Neural progenitor cell (in vitro differentiated cells): ENCODE data around the gene MPRIP. TPM values are rescaled to one million over a fixed set of nuclear protein-coding genes. Genes with fewer than 3 reads are reported as not detected.

Experiments
- DNase-seq: peaks from one replicate; pipeline ENCODE4 v3.0.0-alpha.2; 2016; ENCODE audit warnings: low spot score
- H2AFZ ChIP-seq: fragments of 200-600 bp; sonication (generic); replicated peaks from 2 replicates; pipeline ENCODE4 v1.6.1; 2016; ENCODE audit warnings: antibody characterized with exemption
- H3F3A ChIP-seq: fragments of 200-600 bp; sonication (generic); 2 replicates; pipeline ENCODE4 v1.6.1; 2016; ENCODE audit warnings: antibody characterized with exemption, low read depth
- H3K27ac ChIP-seq: fragments of 200-600 bp; sonication (generic); 2 replicates; pipeline ENCODE4 v1.5.1; 2016; ENCODE audit warnings: mild to moderate bottlenecking
- H3K27me3 ChIP-seq: fragments of 200-600 bp; sonication (generic); 2 replicates; pipeline ENCODE4 v1.6.1; 2016; ENCODE audit warnings: mild to moderate bottlenecking, moderate library complexity
- H3K36me3 ChIP-seq: fragments of 200-600 bp; sonication (generic); 2 replicates; pipeline ENCODE4 v1.5.1; 2016
- H3K4me1 ChIP-seq: fragments of 200-600 bp; sonication (generic); 2 replicates; pipeline ENCODE4 v1.6.1; 2016; ENCODE audit warnings: mixed run types
- H3K4me2 ChIP-seq: fragments of 200-600 bp; sonication (generic); 2 replicates; pipeline ENCODE4 v1.6.1; 2016
- H3K4me3 ChIP-seq: fragments of 200-600 bp; sonication (generic); 2 replicates; pipeline ENCODE4 v1.5.1; 2016
- H3K79me2 ChIP-seq: fragments of 200-600 bp; sonication (generic); 2 replicates; pipeline ENCODE4 v1.6.1; 2016; ENCODE audit warnings: low read depth
- H3K9ac ChIP-seq: fragments of 200-600 bp; sonication (generic); 2 replicates; pipeline ENCODE4 v1.6.1; 2016
- H3K9me3 ChIP-seq: fragments of 200-600 bp; sonication (generic); 2 replicates; pipeline ENCODE4 v1.5.1; 2016; ENCODE audit warnings: low read depth
- H4K20me1 ChIP-seq: fragments of 200-600 bp; sonication (generic); 2 replicates; pipeline ENCODE4 v1.6.1; 2016; ENCODE audit warnings: low read depth
- H3K27ac Mint-ChIP-seq: 3 replicates; pipeline ENCODE4 v1.8.0; 2021; ENCODE audit warnings: mixed read lengths
- H3K27me3 Mint-ChIP-seq: 2 replicates; pipeline ENCODE4 v1.8.0; 2022; ENCODE audit warnings: low read depth, mild to moderate bottlenecking, inconsistent platforms, moderate library complexity, mixed read lengths; ENCODE audit not compliant: insufficient read depth
- H3K36me3 Mint-ChIP-seq: 3 replicates; pipeline ENCODE4 v1.8.0; 2021; ENCODE audit warnings: mixed read lengths
- H3K4me1 Mint-ChIP-seq: 3 replicates; pipeline ENCODE4 v1.8.0; 2021; ENCODE audit warnings: mixed read lengths
- H3K4me3 Mint-ChIP-seq: 3 replicates; pipeline ENCODE4 v1.8.0; 2021; ENCODE audit warnings: mild to moderate bottlenecking, moderate library complexity, mixed read lengths
- H3K9me3 Mint-ChIP-seq: 3 replicates; pipeline ENCODE4 v1.8.0; 2020; ENCODE audit warnings: mixed read lengths
- EZH2 ChIP-seq: fragments of 200-600 bp; sonication (generic); IDR thresholded peaks from 2 replicates; pipeline ENCODE4 v1.6.1; 2017; ENCODE audit warnings: antibody characterized with exemption, mild to moderate bottlenecking, moderate library complexity
- EZH2phosphoT487 ChIP-seq: fragments of 200-600 bp; sonication (generic); IDR thresholded peaks from 2 replicates; pipeline ENCODE4 v1.6.1; 2017; ENCODE audit warnings: antibody characterized with exemption
- total RNA-seq: library from RNA; depleted of rRNA; stranded (reverse); fragments of >200 nt; gene quantifications from 2 replicates; pipeline ENCODE4 v1.2.3, GENCODE V29; 2015; ENCODE audit warnings: low replicate concordance
- TF ChIP-seq, protein P1 (sequence below): fragments of 200-600 bp; sonication (generic); IDR thresholded peaks from 2 replicates; pipeline ENCODE4 v1.5.1; 2017; ENCODE audit warnings: antibody characterized with exemption, mild to moderate bottlenecking

The MPRIP gene
- total RNA-seq, 1 donor from 2014 or later, result 42.1 TPM

DNA sequence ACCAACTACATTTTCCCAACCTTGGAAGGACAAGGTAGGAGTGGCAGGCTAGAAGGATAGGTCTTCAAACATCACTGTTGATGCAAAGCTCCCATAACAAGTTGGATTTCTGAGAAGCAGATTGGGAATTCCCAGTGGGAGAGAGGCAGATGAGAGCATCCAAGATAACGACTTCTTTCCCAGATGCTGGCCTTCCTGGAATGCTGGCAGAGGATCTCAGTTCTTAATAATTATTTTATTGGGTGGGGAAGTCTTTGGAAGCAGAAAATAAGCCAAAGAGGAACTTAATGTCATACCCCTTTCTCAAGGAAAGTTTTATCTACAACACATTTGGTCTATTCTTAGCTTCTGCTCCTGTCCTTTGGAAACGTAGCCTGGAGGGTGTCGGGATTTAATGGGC is 64.5 kb downstream of the MPRIP start:
- Mint-ChIP-seq H3K4me1 (peaks cover 36% of the 10 kb centered on the region), H3K4me3 (no peak overlapping the region), H3K36me3 (peaks cover 4% of the 10 kb centered on the region), H3K27ac (no peak overlapping the region), H3K27me3 (peaks cover 5% of the 10 kb centered on the region), H3K9me3 (no peaks in the 10 kb centered on the region)
- H3K9ac ChIP-seq, result no peak overlapping the region
- H3K4me2 ChIP-seq, result no peak overlapping the region
- H3K27ac ChIP-seq, result no peak overlapping the region
- H3K4me3 ChIP-seq, result no peak overlapping the region
- H3F3A ChIP-seq, result no peaks in the 10 kb centered on the region
- peaks cover 17% of the 10 kb centered on the region for H3K79me2 ChIP-seq
- H4K20me1 ChIP-seq, result peaks cover 42% of the 10 kb centered on the region
- H3K27me3 ChIP-seq, result no peaks in the 10 kb centered on the region
- DNase-seq, result no peak
- H3K36me3 ChIP-seq, result no peaks in the 10 kb centered on the region
- H3K9me3 ChIP-seq, result no peaks in the 10 kb centered on the region
- peaks cover 14% of the 10 kb centered on the region for H3K4me1 ChIP-seq
- no peak overlapping the region for H2AFZ ChIP-seq
- TF ChIP-seq EZH2phosphoT487 (no peak), EZH2 (no peak)
- TF ChIP-seq, protein P1, sequence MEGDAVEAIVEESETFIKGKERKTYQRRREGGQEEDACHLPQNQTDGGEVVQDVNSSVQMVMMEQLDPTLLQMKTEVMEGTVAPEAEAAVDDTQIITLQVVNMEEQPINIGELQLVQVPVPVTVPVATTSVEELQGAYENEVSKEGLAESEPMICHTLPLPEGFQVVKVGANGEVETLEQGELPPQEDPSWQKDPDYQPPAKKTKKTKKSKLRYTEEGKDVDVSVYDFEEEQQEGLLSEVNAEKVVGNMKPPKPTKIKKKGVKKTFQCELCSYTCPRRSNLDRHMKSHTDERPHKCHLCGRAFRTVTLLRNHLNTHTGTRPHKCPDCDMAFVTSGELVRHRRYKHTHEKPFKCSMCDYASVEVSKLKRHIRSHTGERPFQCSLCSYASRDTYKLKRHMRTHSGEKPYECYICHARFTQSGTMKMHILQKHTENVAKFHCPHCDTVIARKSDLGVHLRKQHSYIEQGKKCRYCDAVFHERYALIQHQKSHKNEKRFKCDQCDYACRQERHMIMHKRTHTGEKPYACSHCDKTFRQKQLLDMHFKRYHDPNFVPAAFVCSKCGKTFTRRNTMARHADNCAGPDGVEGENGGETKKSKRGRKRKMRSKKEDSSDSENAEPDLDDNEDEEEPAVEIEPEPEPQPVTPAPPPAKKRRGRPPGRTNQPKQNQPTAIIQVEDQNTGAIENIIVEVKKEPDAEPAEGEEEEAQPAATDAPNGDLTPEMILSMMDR, result no peak

DNA sequence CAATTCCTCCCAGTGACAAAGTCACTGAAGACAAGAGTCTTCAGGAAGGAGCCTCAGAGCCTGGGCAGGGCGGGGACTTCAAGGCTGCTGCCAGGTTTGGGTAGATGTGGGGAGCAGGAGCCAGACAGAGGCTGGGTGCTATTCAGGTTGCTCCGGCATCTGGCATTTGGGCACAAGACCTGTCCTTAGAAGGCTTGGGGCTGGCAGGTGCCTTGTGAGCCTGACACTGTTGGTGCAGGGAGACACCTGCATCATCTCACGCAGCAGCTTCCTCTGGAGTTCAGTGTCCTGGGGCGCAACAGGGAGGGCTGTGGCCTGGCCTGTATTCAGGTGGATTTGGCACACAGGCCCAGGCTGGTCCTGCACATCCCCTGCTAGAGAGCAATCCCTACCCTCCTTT is 65.0 kb downstream of the MPRIP start:
- H3K27ac Mint-ChIP-seq, result no peak overlapping the region

DNA sequence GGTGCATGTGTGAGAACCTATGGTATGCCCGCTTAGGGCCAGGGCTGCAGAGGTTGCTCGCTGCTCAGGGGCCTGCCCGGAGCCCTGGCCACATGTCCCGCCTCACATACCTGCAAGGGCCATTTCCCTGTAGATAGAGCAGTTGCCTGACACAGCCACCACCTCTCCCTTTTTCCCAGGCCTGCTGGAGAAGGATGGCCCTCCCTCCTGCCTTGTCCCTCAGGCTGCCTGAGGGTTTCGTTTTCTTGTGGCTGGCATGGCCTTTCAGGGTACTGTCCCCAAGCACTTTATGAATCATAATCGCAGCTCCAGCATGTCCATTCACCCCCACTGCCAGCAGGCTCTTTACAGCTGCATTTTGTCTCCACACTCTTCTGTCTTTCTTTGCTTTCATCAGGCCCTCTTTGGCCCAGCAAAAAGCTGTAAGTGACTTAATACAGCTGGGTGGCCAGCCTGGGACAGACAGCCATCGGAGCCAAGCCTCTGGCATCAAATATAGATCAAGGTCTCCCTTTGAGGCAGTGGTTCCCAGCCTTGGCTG is 65.7 kb downstream of the MPRIP start:
- H3K79me2 ChIP-seq, result peaks cover 24% of the 10 kb centered on the region
- H3K27me3 ChIP-seq, result no peaks in the 10 kb centered on the region
- no peaks in the 10 kb centered on the region for H3K9me3 Mint-ChIP-seq
- no peak overlapping the region for H3K27ac ChIP-seq
- H3K27me3 Mint-ChIP-seq, result peaks cover 5% of the 10 kb centered on the region
- TF ChIP-seq EZH2phosphoT487 (no peak), EZH2 (no peak)
- TF ChIP-seq, protein P1, result no peak
- no peak overlapping the region for H3K4me3 Mint-ChIP-seq
- H3K4me2 ChIP-seq, result no peak overlapping the region
- H3K4me3 ChIP-seq, result no peak overlapping the region
- H3K4me1 ChIP-seq, result peaks cover 19% of the 10 kb centered on the region
- H3K36me3 ChIP-seq, result no peaks in the 10 kb centered on the region
- H3K36me3 Mint-ChIP-seq, result peaks cover 4% of the 10 kb centered on the region
- DNase-seq, result no peak
- peaks cover 34% of the 10 kb centered on the region for H3K4me1 Mint-ChIP-seq
- peaks cover 36% of the 10 kb centered on the region for H4K20me1 ChIP-seq
- H3K9ac ChIP-seq, result no peak overlapping the region
- H3F3A ChIP-seq, result no peaks in the 10 kb centered on the region
- H2AFZ ChIP-seq, result no peak overlapping the region
- peak overlapping the region; percentile 92 for H3K27ac Mint-ChIP-seq
- H3K9me3 ChIP-seq, result no peaks in the 10 kb centered on the region

More for the DNA sequence above, 65.0 kb downstream of the MPRIP start:
- Mint-ChIP-seq H3K36me3 (peaks cover 4% of the 10 kb centered on the region), H3K9me3 (no peaks in the 10 kb centered on the region), H3K4me3 (no peak overlapping the region), H3K27me3 (peaks cover 5% of the 10 kb centered on the region), H3K4me1 (peaks cover 38% of the 10 kb centered on the region)
- Histone ChIP-seq H3K36me3 (no peaks in the 10 kb centered on the region), H2AFZ (no peak overlapping the region), H3K27ac (no peak overlapping the region), H3K4me3 (no peak overlapping the region), H3K9me3 (no peaks in the 10 kb centered on the region), H4K20me1 (peaks cover 39% of the 10 kb centered on the region), H3K4me2 (no peak overlapping the region), H3K27me3 (no peaks in the 10 kb centered on the region), H3F3A (no peaks in the 10 kb centered on the region), H3K9ac (no peak overlapping the region), H3K4me1 (peaks cover 17% of the 10 kb centered on the region), H3K79me2 (peaks cover 22% of the 10 kb centered on the region)
- TF ChIP-seq, protein P1, result no peak
- no peak for TF ChIP-seq EZH2phosphoT487
- no peak for TF ChIP-seq EZH2
- no peak for DNase-seq
